ENCODE results near the gene EMID1. TPM values are rescaled to one million over a fixed set of nuclear protein-coding genes. Genes with fewer than 3 reads are reported as not detected.

The EMID1 gene
- polyA plus RNA-seq, 6 donors from 2014 or later, result not detected

DNA sequence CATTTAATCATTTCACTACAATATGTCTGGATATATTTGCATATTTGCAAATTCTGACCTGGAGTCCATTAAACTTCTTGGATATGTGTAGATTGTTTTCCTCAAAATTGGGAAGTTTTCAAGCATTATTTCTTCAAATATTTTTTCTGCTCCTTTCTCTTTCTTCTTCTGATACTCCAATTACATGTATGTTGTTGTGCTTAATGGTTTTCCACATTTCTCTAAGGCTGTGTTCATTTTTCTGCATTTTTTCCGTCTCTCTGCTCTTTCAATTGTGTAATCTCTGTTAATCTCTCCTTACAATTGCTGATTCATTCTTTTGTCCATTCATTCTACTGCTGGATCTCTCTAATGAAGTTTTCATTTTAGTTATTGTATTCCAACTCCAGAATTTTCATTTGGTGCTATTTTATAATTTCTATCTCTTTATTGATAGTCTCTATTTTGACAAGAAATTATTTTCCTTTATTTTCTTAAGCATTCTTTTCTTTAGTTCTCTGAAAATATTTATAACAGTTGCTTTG is 30.3 kb upstream of the EMID1 start:
- H3K27me3 Mint-ChIP-seq, result peaks cover 19 to 68% (median 35%) of the 10 kb centered on the region in 3 donors
- H3K9me3 Mint-ChIP-seq, result peaks cover 17 to 48% (median 38%) of the 10 kb centered on the region in 7 donors
- ATAC-seq (ENCODE audit: low read depth in 2 of 2) (no peak), DNase-seq (no peak)
- H3K4me1 Mint-ChIP-seq, result peaks cover 0 to 8% (median 8%) of the 10 kb centered on the region in 3 donors
- peak overlapping the region in 1 of 6 donors; percentile 24 for H3K27ac Mint-ChIP-seq
- H3K36me3 Mint-ChIP-seq, result peaks cover 10 to 32% of the 10 kb centered on the region in 2 donors
- no peak overlapping the region for H3K4me3 Mint-ChIP-seq

DNA sequence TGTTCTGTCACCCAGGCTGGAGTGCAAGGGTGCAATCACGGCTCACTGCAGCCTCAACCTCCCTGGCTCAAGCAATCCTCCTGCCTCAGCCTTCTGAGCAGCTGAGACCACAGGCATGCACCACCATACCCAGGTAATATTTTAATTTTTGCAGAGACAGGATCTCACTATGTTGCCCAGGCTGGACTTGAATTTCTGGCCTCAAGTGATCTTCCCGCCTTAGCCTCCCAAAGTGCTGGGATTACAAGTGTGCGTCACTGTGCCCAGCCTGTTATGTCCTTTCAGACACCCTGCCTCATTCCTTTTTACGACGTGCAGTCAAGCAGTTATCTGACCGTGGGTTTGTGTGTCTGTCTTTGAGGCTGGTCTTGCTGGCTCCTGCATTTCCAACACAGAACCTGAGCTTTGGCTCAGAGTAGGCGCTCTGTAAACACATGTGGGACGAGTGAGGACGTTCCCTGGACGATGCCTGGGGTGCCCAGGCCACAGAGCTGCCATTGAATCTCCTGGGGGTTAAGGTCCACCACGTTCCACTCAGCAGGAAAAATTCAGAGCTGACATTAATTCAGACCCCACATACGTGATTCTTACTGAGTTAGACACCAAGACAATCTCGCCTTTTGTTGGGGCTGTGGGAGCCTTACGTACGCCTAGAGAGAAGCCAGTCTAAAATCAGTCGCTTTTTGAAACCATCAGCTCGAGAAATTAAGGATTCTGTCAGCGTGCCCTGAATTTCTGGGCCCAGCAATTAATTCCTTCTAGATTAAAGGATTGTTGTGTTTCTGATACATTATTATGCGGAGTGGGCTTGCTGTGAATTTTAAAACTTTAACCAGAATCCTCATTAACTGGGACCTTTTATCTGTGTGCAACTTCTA is 21.5 kb upstream of the EMID1 start:
- peaks cover 30 to 67% (median 36%) of the 10 kb centered on the region in 3 donors for H3K27me3 Mint-ChIP-seq
- no peaks in the 10 kb centered on the region for H3K4me1 Mint-ChIP-seq
- peaks cover 0 to 2% (median 0%) of the 10 kb centered on the region in 7 donors for H3K9me3 Mint-ChIP-seq
- H3K36me3 Mint-ChIP-seq, result no peaks in the 10 kb centered on the region
- no peak overlapping the region for H3K27ac Mint-ChIP-seq
- no peak for DNase-seq
- H3K4me3 Mint-ChIP-seq, result peak overlapping the region in 1 of 8 donors; percentile 6
- ATAC-seq (ENCODE audit: low read depth in 2 of 2), result no peak

DNA sequence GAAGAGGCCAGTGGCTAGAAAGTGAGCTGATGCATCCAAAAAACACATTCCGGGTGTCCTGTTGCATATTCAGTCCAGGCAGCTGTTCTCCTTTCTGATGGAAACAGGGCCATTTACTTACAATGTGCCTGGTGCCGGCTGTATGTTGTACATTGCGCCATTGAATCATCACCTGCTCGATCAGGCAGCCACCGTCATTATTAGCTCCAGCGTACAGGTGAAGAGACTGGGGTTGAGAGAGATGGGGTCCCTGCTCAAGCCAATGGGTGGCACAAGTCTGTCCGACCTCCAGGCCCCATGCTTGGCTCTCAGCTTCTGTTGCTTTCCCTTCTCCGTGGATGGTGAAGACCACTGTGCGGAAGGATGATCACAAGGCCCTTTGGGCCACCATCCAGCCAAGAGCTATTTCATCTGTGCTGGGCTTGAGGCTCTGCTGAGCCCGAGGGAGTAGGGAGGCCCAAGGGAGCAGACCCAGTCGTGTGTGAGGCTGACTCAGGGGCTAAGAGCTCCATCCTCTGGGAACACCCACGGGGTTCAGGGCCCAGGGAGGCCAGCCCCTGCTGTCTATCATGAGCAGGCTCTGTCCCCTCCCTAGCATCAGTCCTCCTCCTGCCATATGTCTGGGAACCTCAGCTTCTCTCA is 20.7 kb upstream of the EMID1 start:
- H3K36me3 Mint-ChIP-seq, result no peaks in the 10 kb centered on the region
- peaks cover 34 to 67% (median 40%) of the 10 kb centered on the region in 3 donors for H3K27me3 Mint-ChIP-seq
- H3K9me3 Mint-ChIP-seq, result peaks cover 0 to 2% (median 0%) of the 10 kb centered on the region in 7 donors
- H3K27ac Mint-ChIP-seq, result no peak overlapping the region
- ATAC-seq (ENCODE audit: low read depth in 2 of 2), result no peak
- H3K4me1 Mint-ChIP-seq, result no peaks in the 10 kb centered on the region
- H3K4me3 Mint-ChIP-seq, result no peak overlapping the region
- no peak for DNase-seq

DNA sequence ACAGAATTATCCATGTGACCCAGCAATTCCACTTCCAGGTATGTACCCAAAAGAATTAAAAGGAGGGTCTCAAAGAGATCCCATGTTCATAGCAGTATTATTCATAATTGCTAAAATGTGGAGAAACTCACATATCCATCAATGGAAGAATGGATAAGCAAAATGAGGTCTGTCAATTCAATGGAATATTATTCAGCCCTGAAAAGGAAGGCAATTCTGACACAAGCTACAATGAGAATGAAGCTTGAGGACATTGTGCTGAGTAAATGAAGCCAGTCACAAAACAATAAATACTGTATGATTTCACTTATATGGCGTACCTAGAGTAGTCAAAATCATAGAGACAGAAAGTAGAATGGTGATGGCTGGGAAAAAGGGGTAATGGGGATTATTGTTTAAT is 19.4 kb upstream of the EMID1 start:
- Mint-ChIP-seq H3K36me3 (no peaks in the 10 kb centered on the region), H3K9me3 (peaks cover 0 to 2% (median 0%) of the 10 kb centered on the region in 7 donors), H3K4me3 (no peak overlapping the region), H3K27me3 (peaks cover 31 to 63% (median 37%) of the 10 kb centered on the region in 3 donors), H3K27ac (no peak overlapping the region), H3K4me1 (no peaks in the 10 kb centered on the region)
- ATAC-seq (ENCODE audit: low read depth in 2 of 2) (no peak), DNase-seq (no peak)

DNA sequence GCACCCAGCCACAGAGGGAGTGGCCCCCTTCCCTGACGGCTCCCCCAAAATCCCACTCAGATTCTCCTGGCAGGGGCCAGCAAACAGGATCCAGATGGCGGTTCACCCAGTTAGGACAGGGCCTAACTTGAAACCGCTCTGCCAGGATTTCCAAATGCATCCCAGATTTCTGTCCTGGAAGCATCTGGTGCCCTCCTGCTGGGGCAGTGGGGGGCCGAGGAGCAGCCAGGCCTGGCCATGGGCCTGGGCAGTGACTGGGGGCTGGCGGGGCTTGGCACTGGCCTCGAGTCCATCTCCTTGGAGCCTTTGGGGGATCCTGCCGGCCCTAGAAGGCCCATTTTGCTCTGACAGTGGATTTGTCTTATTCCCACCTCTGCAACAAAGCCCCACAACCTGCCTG is 17.9 kb upstream of the EMID1 start:
- no peak overlapping the region for H3K4me3 Mint-ChIP-seq
- H3K4me1 Mint-ChIP-seq, result no peaks in the 10 kb centered on the region
- no peak overlapping the region for H3K27ac Mint-ChIP-seq
- DNase-seq, result no peak
- peaks cover 0 to 2% (median 0%) of the 10 kb centered on the region in 7 donors for H3K9me3 Mint-ChIP-seq
- no peaks in the 10 kb centered on the region for H3K36me3 Mint-ChIP-seq
- peaks cover 27 to 62% (median 43%) of the 10 kb centered on the region in 3 donors for H3K27me3 Mint-ChIP-seq
- no peak for ATAC-seq (ENCODE audit: low read depth in 2 of 2)

DNA sequence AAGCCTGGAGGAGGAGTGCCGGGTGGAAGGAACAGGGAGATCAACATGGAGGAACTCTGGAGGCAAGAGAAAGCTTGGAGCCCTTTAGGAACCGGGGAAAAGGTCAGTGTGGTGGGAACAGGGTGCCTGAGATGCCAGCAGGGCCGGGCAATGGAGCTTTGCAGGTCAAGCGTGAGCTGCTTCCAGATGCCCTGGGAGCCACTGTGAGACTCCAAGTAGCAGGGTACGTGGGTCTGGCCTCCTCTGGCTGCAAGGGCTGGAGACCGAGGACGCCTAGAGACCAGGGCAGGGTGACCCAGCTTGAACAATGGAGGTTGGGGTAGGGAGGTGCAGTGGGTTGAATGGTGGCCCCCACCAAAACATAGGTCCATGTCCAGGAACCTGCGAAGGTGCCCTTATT is 15.6 kb upstream of the EMID1 start:
- no peak overlapping the region for H3K27ac Mint-ChIP-seq
- no peak for DNase-seq
- peaks cover 0 to 5% of the 10 kb centered on the region in 2 donors for H3K36me3 Mint-ChIP-seq
- no peak overlapping the region for H3K4me3 Mint-ChIP-seq
- H3K27me3 Mint-ChIP-seq, result peaks cover 30 to 63% (median 48%) of the 10 kb centered on the region in 3 donors
- peaks cover 0 to 11% (median 7%) of the 10 kb centered on the region in 7 donors for H3K9me3 Mint-ChIP-seq
- no peak for ATAC-seq (ENCODE audit: low read depth in 2 of 2)
- no peaks in the 10 kb centered on the region for H3K4me1 Mint-ChIP-seq

DNA sequence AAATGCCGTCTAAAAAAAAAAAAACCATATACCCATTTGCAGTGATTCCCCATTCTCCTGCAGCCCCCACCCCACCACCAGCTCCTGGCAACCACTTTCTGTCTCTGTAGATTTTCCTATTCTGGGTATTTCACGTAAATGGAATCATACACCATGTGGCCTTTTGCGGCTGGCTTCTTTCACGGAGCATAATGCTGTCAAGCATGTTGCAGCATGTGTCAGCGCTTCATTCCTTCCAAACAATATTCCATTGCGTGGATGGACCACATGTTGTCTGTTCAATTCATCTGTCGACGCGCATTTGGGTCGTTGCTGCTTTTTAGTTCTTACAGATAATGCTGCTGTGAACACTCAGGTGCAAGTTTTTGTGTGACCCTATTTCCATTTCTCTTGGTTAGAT is 14.8 kb upstream of the EMID1 start:
- H3K36me3 Mint-ChIP-seq, result peaks cover 0 to 8% of the 10 kb centered on the region in 2 donors
- H3K9me3 Mint-ChIP-seq, result peaks cover 0 to 12% (median 7%) of the 10 kb centered on the region in 7 donors
- ATAC-seq (ENCODE audit: low read depth in 2 of 2), result no peak
- no peak for DNase-seq
- H3K27me3 Mint-ChIP-seq, result peaks cover 31 to 64% (median 57%) of the 10 kb centered on the region in 3 donors
- no peaks in the 10 kb centered on the region for H3K4me1 Mint-ChIP-seq
- H3K4me3 Mint-ChIP-seq, result no peak overlapping the region
- peak overlapping the region in 1 of 6 donors; percentile 63 for H3K27ac Mint-ChIP-seq

DNA sequence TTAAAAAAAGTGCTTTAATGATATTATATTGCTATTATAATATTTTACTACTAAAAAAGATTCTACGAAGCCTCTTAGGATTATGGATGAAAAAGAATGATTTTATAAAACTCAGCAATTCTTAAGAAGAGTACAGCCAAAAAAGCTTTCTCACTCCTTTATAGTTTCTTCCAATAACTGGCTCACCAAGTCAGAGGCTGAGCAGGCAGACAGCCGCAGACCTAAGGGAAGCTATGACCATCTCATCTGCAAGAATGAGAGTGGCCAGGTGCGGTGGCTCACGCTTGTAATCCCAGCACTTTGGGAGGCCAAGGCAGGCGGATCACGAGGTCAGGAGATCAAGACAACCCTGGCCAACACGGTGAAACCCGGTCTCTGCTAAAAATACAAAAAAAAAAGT is 12.7 kb upstream of the EMID1 start:
- H3K4me1 Mint-ChIP-seq, result peaks cover 0 to 4% (median 0%) of the 10 kb centered on the region in 3 donors
- H3K9me3 Mint-ChIP-seq, result peaks cover 0 to 15% (median 7%) of the 10 kb centered on the region in 7 donors
- no peak overlapping the region for H3K27ac Mint-ChIP-seq
- H3K27me3 Mint-ChIP-seq, result peaks cover 38 to 69% (median 61%) of the 10 kb centered on the region in 3 donors
- no peak overlapping the region for H3K4me3 Mint-ChIP-seq
- DNase-seq (no peak), ATAC-seq (ENCODE audit: low read depth in 2 of 2) (no peak)
- H3K36me3 Mint-ChIP-seq, result peaks cover 0 to 8% of the 10 kb centered on the region in 2 donors

DNA sequence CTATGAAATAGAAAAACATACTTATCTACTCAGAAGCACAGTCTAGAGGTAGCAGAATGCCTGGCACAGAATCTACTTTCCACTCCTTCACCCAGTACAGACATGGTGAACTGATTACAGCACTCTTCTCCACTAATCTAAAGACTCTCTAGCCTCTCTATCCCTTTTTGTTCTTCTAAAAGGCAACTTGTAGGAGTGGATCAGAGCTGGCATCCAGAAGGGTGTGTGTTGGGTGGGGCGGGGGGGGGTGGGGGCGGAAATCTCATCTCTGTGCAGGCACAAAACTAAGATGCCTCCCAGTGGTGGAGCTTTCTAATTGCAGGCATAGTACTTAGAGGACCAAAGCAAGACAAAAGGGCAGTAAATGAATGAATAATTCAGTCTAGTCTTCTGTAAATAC is 11.5 kb upstream of the EMID1 start:
- Mint-ChIP-seq H3K4me1 (peaks cover 0 to 4% (median 0%) of the 10 kb centered on the region in 3 donors), H3K27ac (peak overlapping the region in 1 of 6 donors; percentile 16), H3K27me3 (peaks cover 40 to 61% (median 57%) of the 10 kb centered on the region in 3 donors), H3K4me3 (no peak overlapping the region), H3K36me3 (peaks cover 0 to 8% of the 10 kb centered on the region in 2 donors), H3K9me3 (peaks cover 0 to 17% (median 7%) of the 10 kb centered on the region in 7 donors)
- ATAC-seq (ENCODE audit: low read depth in 2 of 2) (no peak), DNase-seq (no peak)

DNA sequence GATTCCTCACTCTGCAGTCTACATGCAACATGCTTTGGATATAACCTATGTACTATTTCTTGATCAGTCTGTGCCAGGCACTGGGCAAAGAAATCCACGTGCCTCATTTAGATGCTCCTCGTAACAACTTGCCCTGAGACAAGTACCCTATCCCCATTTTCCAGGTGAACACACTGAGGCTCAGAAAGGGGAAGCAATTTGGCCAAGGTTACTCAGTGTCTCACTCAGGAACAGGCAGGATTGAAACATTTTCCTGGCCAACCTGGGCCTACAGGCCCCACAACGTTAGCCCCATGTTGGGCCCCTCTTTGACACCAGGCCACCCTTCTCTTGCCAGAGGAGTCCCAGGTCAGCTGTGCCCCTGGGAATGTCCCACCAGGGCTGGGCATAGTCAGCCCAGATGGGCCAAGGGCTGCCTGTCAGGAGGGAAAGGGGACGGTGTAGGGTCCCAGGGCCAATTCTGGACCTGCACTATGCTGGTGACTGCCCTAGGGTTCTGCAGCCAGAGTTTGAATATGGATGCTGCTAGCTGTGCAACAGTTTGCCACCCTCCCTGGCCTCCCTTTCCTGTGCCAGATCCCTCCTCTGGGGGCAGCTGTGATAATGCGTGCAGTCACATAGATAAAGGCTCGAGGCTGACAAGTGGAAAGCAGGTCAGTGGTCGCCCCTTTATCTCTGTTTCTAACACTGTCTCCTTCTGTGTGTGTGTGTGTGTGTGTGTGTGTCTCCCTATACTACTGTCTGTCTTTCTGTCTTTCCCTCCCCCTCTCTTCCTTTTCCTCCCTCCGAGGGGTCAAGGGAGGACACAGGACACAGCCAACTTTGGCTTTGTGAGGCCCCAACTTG is 10.4 kb upstream of the EMID1 start:
- Mint-ChIP-seq H3K4me1 (peaks cover 0 to 4% (median 4%) of the 10 kb centered on the region in 3 donors), H3K27ac (peak overlapping the region in 2 of 6 donors; percentile 60 to 61), H3K4me3 (no peak overlapping the region), H3K9me3 (peaks cover 0 to 17% (median 7%) of the 10 kb centered on the region in 7 donors), H3K36me3 (peaks cover 0 to 8% of the 10 kb centered on the region in 2 donors), H3K27me3 (peaks cover 40 to 64% (median 60%) of the 10 kb centered on the region in 3 donors)
- DNase-seq (no peak), ATAC-seq (ENCODE audit: low read depth in 2 of 2) (no peak)

DNA sequence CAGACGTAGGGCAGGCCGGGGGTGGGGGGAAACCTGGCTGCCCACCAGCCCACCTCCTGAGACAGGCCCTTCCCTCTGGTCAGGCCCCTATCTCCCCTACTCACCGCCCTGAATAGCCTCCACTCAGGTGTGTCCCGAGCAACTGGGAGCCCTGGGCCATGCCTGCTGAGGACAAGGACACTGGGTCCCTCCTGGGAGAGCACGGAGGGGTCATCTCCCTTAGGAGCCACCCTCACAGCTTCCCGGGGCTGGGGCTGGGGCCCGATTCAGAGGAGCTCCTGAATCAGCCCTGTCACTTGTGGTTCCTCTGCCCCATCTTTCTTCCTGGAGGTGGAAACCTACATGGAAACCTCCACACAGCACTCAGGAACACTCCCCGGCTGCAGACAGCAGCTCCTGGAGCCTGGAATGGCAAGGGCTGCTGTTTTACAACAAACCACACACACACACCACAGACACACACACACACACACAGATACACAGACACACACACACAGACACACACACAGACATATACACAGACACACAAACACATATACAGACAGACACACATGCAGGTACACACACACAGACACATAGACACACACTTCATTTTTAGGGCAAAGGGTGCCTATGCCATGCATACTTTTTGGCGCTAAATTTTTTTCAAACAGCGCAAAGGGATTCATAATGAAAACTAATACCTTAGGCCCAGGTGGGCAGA is 9.6 kb upstream of the EMID1 start:
- H3K27me3 Mint-ChIP-seq, result peaks cover 47 to 69% (median 64%) of the 10 kb centered on the region in 3 donors
- peaks cover 0 to 17% (median 7%) of the 10 kb centered on the region in 7 donors for H3K9me3 Mint-ChIP-seq
- peaks cover 0 to 8% of the 10 kb centered on the region in 2 donors for H3K36me3 Mint-ChIP-seq
- H3K27ac Mint-ChIP-seq, result peak overlapping the region in 1 of 6 donors; percentile 60
- H3K4me1 Mint-ChIP-seq, result peaks cover 0 to 4% (median 4%) of the 10 kb centered on the region in 3 donors
- H3K4me3 Mint-ChIP-seq, result no peak overlapping the region
- DNase-seq (no peak), ATAC-seq (ENCODE audit: low read depth in 2 of 2) (no peak)

DNA sequence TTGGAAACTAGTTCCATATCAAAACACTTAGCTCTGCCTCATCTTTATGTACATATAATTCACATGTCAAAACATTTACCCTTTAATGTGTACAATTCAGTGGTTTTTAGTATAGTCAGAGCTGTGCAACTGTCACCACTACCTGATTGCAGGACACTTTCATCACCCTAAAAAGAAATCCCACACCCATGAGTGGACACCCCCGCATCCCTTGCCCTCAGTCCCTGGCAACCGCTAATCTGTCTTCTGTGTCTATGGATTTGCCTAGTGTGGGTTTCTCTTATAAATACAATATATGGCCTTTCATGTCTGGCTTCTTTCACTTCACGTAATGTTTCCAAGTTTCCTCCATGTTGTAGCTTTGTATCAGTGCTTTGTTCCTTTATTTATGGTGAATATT is 8.6 kb upstream of the EMID1 start:
- DNase-seq (no peak), ATAC-seq (ENCODE audit: low read depth in 2 of 2) (no peak)
- H3K4me1 Mint-ChIP-seq, result peaks cover 9 to 13% (median 9%) of the 10 kb centered on the region in 3 donors
- H3K27ac Mint-ChIP-seq, result peak overlapping the region in 1 of 6 donors; percentile 24
- H3K36me3 Mint-ChIP-seq, result peaks cover 0 to 8% of the 10 kb centered on the region in 2 donors
- peaks cover 0 to 17% (median 7%) of the 10 kb centered on the region in 7 donors for H3K9me3 Mint-ChIP-seq
- H3K27me3 Mint-ChIP-seq, result peaks cover 53 to 79% (median 74%) of the 10 kb centered on the region in 3 donors
- H3K4me3 Mint-ChIP-seq, result no peak overlapping the region

All from naive B cell (primary cell).